ENCODE measurements around the gene AKAP8L.

AKAP8L gene

DNA sequence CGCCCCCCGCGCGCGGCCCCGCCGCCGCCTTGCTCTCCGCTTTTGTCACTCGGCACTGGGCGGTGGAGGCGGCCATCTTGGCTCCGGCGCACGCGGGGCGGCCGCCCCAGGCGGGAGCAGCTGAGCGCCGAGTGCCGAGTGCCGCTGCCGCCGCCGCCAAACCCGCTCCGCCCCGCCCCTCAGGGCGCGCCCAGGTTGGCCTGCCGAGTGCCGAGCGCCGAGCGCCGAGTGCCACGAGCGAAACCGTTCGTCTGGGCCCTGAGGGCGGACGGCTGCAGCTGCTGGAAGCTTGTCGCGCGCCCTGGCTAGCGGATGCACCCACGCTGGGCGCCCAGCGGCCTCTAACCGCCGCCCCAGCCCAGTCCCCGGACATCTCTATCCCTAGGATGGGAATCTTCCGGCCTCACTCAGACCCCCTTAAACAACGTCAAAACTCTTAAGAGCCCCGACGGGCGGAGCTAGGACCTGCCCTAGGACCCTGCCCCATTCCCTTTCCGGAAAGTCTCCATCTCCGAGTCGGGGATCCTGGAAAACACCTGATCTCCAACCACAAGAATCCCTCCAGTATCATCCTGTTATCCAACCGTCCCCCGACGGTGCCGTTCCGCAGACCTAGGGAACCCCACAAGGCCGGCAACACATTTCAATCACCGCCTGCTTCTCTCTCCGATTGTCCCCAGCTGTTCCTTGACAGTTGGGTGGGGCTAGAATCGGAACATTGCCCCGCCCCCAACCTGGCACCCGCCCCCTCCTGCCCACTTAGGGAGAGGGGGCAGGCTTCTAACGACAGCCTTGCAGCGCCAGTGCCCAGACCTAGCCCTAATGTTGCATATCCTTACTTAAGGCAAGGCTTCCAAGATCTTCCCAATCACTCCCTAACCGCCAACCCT, 14.1 kb upstream of the AKAP8L start:
- peak; percentile 92 for DNase-seq (ENCODE audit: low spot score)

DNA sequence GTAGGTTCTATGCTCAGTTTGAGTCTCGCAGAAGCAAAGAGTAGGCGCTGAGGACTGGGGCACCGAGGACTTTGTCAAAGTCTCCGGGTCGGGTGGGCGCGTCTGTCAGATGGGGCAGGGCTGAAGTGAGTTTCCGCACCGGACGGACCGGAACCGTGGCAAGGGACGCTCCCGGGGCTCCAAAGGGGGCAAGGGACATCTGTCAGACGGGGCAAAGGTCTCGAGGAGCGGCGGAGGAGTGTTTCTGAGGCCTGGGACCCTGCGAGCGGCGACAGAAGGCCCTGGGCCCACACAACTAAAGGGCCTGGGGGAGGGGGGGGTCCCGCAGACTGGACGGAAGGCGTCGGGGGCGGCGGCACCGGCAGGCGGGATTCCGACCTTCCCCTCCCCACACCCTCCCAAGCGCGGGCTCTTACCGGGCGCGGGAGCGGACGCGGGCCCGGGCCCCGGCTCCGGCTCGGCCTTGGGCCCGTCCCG, 13.3 kb upstream of the AKAP8L start:
- DNase-seq (ENCODE audit: low spot score): no peak

DNA sequence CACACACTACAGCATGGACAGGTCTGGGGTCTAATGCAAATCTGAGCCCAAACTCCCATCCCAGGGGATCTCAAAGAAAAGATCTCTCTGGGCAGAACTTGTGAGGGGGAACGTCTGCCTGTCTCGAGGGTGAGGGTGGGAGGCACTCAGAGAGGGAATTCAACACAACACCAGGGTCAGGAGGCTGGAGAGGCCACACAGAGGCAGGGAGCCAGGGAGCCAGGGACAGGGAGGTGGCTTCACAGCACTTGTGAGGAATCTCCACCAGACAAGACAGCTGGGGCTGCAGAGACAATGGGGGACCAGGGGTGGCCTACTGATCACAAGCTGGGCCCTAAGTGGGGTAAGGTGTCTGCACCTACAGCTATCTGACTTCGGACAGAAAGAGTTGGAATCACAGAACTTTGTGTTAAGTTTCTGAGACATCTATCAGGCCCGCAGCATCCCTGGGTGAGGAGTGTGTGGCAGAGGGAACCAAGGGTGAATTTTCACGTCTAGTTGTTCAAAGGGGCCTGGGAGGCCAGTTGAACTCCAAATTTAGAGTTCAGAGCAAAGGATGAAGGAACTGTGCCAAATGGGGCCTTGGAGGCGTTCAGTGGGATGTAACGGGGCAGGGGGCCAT, 12.7 kb upstream of the AKAP8L start:
- no peak for DNase-seq (ENCODE audit: low spot score)

- DNase-seq (ENCODE audit: low spot score): no peak
Measured at GRCh38 chr19:15430526-15431120, 11.8 kb upstream of the AKAP8L start.

DNA sequence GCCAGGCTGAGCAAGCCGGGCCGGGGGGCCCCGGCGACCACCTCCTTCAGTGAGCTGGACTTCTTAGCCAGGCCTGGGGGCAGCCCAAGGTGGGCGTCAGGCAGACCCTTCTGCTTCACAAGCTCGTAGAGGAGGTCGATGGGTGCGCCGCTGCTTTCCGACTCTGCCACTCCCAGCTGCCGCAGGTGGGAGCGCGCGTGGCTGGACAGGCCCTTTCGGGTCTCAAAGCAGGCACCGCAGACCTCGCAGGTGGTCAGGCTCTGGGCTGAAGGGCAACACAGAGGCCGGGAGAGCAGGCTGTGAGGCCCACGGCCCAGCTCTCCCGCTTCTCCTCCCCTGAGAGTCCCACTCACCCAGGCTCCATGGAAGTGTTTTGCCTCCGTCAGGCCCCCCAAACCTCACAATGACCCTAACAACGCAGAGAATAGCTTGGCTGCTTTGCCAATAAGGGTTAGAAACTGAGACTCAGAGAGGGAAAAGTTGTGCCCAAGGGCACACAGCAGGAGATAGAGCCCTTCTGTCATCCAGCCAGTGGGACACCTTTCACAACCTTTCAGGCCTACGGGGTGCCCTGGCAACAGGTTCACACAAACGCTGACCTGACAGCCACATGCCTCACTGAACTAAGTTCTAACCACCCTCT, 11.2 kb upstream of the AKAP8L start:
- no peak for DNase-seq (ENCODE audit: low spot score)

GRCh38 chr19:15428956-15429824, 10.4 kb upstream of the AKAP8L start:
- no peak for DNase-seq (ENCODE audit: low spot score)

GRCh38 chr19:15427991-15428471, 9.2 kb upstream of the AKAP8L start:
- no peak for DNase-seq (ENCODE audit: low spot score)

DNA sequence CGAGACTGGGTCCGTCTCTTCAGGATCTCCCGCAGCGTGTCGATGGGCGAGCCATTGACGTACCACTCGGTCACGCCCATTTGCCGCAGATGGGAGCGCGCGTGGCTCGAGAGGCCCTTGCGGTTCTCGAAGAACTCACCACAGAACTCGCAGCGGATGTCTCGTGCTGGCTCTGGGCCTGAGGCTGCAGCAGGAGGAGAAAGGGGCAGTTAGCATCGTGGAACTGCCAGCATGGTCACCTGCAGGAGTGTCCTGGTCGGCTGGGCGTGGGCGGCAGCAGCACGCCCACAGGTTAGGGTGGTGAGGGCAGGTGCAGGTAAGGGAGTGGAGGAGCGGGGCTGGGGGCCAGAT, 8.5 kb upstream of the AKAP8L start:
- DNase-seq (ENCODE audit: low spot score): no peak

- DNase-seq (ENCODE audit: low spot score): no peak
Measured at GRCh38 chr19:15426485-15427349, 7.9 kb upstream of the AKAP8L start.

GRCh38 chr19:15425321-15425950, 6.6 kb upstream of the AKAP8L start:
- no peak for DNase-seq (ENCODE audit: low spot score)

DNA sequence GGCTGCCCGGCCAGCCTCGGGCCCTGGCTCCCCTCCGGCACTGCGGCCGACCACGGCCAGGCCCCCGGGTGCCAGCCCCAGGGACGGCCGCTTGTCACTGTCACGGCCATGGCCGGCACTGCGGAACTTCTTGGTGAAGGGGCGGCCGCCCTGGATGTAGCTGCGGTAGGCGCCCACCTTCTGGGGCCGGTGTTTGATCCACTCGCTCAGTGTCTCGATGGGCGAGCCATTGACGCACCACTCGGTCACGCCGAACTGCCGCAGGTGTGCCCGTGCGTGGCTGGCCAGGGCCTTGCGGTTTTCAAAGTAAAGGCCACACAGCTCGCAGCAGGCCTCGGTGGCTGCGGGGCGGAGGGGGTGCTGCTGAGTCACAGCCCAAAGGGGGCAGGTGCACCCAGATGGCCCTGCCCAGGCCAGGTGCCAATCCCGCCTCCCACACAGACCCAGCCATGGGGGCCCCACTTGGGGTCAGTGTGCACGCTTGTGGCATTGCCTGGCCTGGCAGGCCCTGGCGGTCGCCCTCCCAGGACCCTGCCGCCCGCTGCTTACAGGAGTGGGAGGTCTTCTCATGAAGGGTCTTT, 6.0 kb upstream of the AKAP8L start:
- DNase-seq (ENCODE audit: low spot score): no peak

DNA sequence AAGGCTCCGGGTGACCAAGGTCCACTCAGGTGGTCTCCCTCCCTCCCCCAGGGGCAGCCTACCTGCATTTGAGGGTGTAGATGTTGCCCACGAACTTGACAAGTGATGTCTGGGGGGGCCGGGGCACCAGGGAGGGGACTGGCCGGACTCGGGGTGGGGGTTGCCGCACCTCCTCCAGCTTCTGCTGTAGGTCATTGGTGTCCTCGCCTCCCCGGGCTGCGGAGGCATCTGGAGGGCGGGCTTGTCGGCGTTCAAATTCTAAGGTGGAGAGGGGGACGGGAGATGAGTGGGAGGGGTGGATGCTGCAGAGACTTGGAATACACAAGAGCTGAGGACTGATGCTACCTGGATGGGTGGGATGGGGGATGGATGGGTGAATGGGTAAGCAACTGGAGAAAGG, 5.3 kb upstream of the AKAP8L start:
- no peak for DNase-seq (ENCODE audit: low spot score)

GRCh38 chr19:15423130-15423529, 4.3 kb upstream of the AKAP8L start:
- DNase-seq (ENCODE audit: low spot score): no peak

GRCh38 chr19:15422296-15423075, 3.7 kb upstream of the AKAP8L start:
- DNase-seq (ENCODE audit: low spot score): no peak

- DNase-seq (ENCODE audit: low spot score): no peak
Measured at GRCh38 chr19:15421721-15422260, 3.0 kb upstream of the AKAP8L start.

DNA sequence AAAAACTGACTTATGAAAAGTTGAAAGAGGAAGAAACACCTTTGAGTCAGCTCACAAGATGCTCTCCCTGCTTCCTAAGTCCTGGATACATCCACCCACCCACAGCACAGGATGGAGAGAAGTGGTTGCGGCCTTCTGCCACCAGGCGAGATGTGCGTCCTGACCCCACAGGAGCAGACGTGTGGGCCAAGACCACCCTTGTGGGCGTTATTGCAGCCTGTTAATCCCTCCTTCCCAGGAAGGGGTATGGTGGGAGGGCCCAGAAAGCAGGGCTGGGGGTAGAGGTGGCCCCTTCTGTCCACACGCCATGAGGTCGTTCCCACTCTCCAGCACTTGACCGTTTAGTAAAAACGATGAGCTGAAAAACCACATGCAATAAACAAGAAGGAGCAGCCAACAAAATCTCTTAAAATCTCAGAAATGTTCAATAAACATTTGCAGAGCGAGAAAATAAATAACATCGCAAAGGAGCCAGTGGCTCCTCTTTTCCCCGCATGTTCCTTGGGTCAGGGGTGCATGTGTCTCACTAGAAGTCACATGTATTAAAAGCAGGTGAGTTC, 2.4 kb upstream of the AKAP8L start:
- DNase-seq (ENCODE audit: low spot score): no peak

DNA sequence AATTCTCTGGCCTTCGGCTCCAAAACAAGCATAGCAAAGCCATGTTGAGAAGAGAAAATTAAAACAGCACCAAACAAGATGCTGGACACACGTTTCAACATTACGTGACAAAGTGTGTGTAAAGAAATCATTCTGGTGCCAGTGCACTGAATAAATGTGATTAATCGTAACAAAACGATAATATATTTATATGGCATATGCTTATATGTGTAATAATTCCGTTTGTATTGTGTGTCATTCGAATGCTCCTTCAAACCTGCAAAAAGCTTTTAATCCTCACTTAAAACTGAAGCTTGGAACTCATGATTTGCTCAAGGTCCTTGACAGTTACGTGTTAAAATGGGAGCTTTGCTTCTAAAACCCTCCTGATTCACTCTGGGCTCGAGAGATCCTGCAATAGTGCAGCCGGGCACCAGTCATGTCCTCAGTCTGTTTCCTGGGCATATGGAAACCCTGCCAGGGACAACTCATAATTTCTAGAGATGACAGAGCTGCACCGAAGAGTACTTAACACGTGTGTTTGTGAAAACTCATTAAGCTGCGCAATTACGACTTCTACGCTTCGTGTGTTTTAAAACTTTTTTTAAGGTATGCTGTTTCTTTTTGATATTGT, 731 bp upstream of the AKAP8L start:
- DNase-seq (ENCODE audit: low spot score): no peak

GRCh38 chr19:15418231-15418578, 583 bp downstream of the AKAP8L start:
- no peak for DNase-seq (ENCODE audit: low spot score)
